Measurements from ENCODE around the gene CDC123.

GRCh38 chr10:12251581-12251980 lies 55.6 kb downstream of the CDC123 start:
- no peak for TF ChIP-seq CTCF (conservative IDR thresholded peaks at IDR 0.05; ENCODE audit: low read length)
- TF ChIP-seq EZH2phosphoT487 (IDR thresholded peaks at IDR 0.05; ENCODE audit: borderline replicate concordance) = no peak
